ENCODE measurements around the gene NEU2. TPM values are rescaled to one million over a fixed set of nuclear protein-coding genes. Genes with fewer than 3 reads are reported as not detected.
A peak's percentile ranks its signal among the peaks of the same experiment; 100 is the strongest.

Gene NEU2
- total and polyA plus RNA-seq, 2 of the 13 experiments (the other 11 are each of a cell fraction or from before 2014, with no cell fraction given): not detected

- TF ChIP-seq, protein P1, sequence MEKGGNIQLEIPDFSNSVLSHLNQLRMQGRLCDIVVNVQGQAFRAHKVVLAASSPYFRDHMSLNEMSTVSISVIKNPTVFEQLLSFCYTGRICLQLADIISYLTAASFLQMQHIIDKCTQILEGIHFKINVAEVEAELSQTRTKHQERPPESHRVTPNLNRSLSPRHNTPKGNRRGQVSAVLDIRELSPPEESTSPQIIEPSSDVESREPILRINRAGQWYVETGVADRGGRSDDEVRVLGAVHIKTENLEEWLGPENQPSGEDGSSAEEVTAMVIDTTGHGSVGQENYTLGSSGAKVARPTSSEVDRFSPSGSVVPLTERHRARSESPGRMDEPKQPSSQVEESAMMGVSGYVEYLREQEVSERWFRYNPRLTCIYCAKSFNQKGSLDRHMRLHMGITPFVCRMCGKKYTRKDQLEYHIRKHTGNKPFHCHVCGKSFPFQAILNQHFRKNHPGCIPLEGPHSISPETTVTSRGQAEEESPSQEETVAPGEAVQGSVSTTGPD (CRISPR knock-in tag; IDR thresholded peaks at IDR 0.05): no peak
- TF ChIP-seq IKZF4 (CRISPR knock-in tag; IDR thresholded peaks at IDR 0.05; ENCODE audit: borderline replicate concordance, low read depth, not compliant biosample characterization): no peak
- TF ChIP-seq JUNB (CRISPR knock-in tag; IDR thresholded peaks at IDR 0.05; ENCODE audit: borderline replicate concordance): no peak
- no peak for TF ChIP-seq HNRNPLL (IDR thresholded peaks at IDR 0.05; ENCODE audit: low read depth, low read length, poor library complexity, severe bottlenecking)
- no peak for TF ChIP-seq ZFAT (CRISPR knock-in tag; conservative IDR thresholded peaks at IDR 0.05)
- TF ChIP-seq, protein P2, sequence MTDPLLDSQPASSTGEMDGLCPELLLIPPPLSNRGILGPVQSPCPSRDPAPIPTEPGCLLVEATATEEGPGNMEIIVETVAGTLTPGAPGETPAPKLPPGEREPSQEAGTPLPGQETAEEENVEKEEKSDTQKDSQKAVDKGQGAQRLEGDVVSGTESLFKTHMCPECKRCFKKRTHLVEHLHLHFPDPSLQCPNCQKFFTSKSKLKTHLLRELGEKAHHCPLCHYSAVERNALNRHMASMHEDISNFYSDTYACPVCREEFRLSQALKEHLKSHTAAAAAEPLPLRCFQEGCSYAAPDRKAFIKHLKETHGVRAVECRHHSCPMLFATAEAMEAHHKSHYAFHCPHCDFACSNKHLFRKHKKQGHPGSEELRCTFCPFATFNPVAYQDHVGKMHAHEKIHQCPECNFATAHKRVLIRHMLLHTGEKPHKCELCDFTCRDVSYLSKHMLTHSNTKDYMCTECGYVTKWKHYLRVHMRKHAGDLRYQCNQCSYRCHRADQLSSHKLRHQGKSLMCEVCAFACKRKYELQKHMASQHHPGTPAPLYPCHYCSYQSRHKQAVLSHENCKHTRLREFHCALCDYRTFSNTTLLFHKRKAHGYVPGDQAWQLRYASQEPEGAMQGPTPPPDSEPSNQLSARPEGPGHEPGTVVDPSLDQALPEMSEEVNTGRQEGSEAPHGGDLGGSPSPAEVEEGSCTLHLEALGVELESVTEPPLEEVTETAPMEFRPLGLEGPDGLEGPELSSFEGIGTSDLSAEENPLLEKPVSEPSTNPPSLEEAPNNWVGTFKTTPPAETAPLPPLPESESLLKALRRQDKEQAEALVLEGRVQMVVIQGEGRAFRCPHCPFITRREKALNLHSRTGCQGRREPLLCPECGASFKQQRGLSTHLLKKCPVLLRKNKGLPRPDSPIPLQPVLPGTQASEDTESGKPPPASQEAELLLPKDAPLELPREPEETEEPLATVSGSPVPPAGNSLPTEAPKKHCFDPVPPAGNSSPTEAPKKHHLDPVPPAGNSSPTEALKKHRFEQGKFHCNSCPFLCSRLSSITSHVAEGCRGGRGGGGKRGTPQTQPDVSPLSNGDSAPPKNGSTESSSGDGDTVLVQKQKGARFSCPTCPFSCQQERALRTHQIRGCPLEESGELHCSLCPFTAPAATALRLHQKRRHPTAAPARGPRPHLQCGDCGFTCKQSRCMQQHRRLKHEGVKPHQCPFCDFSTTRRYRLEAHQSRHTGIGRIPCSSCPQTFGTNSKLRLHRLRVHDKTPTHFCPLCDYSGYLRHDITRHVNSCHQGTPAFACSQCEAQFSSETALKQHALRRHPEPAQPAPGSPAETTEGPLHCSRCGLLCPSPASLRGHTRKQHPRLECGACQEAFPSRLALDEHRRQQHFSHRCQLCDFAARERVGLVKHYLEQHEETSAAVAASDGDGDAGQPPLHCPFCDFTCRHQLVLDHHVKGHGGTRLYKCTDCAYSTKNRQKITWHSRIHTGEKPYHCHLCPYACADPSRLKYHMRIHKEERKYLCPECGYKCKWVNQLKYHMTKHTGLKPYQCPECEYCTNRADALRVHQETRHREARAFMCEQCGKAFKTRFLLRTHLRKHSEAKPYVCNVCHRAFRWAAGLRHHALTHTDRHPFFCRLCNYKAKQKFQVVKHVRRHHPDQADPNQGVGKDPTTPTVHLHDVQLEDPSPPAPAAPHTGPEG (CRISPR knock-in tag; IDR thresholded peaks at IDR 0.05): no peak
- TF ChIP-seq NFIC (IDR thresholded peaks at IDR 0.05; ENCODE audit: low read length): no peak
- TF ChIP-seq CAMTA2 (CRISPR knock-in tag; IDR thresholded peaks at IDR 0.05; ENCODE audit: borderline replicate concordance): no peak
- no peak for TF ChIP-seq ZSCAN12 (CRISPR knock-in tag; IDR thresholded peaks at IDR 0.05)
- TF ChIP-seq MYPOP (CRISPR knock-in tag; IDR thresholded peaks at IDR 0.05): no peak
- no peak for TF ChIP-seq NRL (CRISPR knock-in tag; IDR thresholded peaks at IDR 0.05; ENCODE audit: borderline replicate concordance)
- no peak for TF ChIP-seq HNF4G (IDR thresholded peaks at IDR 0.05; ENCODE audit: borderline replicate concordance, low read depth, low read length)
- peak; percentile 50; the same call in 1 of the 2 replicates for TF ChIP-seq HNF4G (CRISPR knock-in tag; IDR thresholded peaks at IDR 0.05; ENCODE audit: borderline replicate concordance, low read depth)
- TF ChIP-seq DDIT3 (CRISPR knock-in tag; IDR thresholded peaks at IDR 0.05): no peak
- no peak for TF ChIP-seq MED8 (CRISPR knock-in tag; IDR thresholded peaks at IDR 0.05; ENCODE audit: insufficient replicate concordance)
- TF ChIP-seq NFYB (CRISPR knock-in tag; IDR thresholded peaks at IDR 0.05): no peak; the same call in 1 of the 2 replicates
- TF ChIP-seq, protein P3, sequence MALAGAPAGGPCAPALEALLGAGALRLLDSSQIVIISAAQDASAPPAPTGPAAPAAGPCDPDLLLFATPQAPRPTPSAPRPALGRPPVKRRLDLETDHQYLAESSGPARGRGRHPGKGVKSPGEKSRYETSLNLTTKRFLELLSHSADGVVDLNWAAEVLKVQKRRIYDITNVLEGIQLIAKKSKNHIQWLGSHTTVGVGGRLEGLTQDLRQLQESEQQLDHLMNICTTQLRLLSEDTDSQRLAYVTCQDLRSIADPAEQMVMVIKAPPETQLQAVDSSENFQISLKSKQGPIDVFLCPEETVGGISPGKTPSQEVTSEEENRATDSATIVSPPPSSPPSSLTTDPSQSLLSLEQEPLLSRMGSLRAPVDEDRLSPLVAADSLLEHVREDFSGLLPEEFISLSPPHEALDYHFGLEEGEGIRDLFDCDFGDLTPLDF (CRISPR knock-in tag; IDR thresholded peaks at IDR 0.05): no peak
- no peak for TF ChIP-seq PHF20 (CRISPR knock-in tag; IDR thresholded peaks at IDR 0.05)
- TF ChIP-seq ZNF775 (CRISPR knock-in tag; IDR thresholded peaks at IDR 0.05; ENCODE audit: borderline replicate concordance): no peak
- no peak for TF ChIP-seq NR3C1 (CRISPR knock-in tag; IDR thresholded peaks at IDR 0.05)
- peak; percentile 43; the same call in 1 of the 2 replicates for TF ChIP-seq MEIS2 (CRISPR knock-in tag; IDR thresholded peaks at IDR 0.05)
These were observed 28.1 kb downstream of the NEU2 start (continued) for GRCh38 chr2:233060501-233060979.

Measured in HepG2 (cell line).